NCI-H2107 (cell line): Measurements from ENCODE around the gene STT3B.

Experiments used
- DNase-seq: peaks from one replicate; lab custom pipeline; 2025; lab: John Stamatoyannopoulos, UW

The STT3B gene

DNA sequence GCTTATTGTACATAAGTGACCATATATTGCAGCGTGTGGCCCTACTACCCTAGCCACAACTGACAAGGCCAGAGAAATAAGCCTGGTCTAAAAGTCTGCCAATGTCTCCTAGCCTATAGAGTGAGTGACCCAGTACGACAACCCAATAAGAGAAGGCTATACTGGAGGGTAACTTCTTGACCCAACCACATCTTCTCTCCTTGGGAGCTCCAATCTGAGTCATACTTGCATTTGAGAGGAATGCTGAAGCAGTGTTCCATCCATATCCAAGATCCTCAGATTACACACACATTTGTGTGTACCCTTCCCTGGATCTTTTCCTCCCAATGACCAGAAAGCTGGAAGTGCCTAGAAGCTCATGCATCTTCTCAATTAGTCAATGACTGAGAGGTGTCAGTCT is 11.3 kb upstream of the STT3B start:
- no peak for DNase-seq

DNA sequence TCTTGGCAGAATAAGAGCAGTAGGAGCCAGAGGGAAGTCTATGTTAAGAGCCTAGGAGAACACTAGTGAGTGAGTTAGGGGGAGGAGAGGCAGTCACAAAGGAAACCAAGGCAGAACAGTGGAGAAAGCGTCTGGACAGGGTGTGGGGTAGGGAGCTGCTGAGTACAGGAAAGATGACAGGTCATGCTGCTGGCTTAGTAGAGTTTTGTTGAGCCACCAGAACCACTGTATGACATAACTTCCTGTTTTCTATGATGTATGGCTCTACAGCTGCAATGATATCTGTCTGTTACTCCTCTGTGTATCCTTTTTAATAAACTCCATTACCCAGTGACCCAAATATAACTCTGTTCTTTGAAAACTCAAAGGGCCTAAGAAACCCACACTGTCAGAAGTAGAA is 10.6 kb upstream of the STT3B start:
- no peak for DNase-seq

DNA sequence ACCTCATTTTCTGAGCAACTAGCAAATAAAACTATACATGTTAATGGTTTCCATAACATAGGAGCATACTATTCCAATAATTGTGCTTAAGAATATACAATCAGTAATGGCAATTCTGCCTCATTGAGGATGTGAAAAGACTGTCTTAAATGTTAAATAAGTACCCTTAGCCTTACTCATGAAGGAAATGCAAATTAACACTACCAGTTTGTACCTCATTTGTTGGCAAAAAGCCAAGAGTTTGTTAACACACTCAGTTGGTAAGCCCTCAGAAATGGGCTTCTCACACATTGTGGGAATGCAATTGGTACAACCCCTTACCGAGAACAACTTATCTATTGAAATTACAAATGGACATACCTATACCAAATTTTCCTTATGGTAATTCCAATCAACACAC is 9.2 kb upstream of the STT3B start:
- DNase-seq = no peak

DNA sequence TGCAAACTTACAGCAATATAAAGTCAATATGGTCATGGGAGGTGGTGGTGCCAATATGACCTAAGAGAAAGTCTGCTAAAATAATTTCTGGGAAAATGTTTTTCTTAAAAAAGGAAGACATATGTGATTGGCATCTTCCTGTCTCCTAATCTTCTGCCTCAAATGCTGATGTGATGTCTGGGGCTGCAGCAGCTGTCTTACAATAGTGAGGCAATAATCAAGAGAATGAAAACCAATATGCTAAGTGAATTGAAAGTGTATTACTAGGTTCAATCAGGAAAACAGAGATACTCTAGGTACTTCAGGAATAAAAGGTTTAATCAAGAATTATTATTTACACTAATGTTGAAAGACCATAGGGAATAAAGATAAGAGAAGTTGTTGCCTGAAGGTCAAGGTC is 7.2 kb upstream of the STT3B start:
- no peak for DNase-seq

DNA sequence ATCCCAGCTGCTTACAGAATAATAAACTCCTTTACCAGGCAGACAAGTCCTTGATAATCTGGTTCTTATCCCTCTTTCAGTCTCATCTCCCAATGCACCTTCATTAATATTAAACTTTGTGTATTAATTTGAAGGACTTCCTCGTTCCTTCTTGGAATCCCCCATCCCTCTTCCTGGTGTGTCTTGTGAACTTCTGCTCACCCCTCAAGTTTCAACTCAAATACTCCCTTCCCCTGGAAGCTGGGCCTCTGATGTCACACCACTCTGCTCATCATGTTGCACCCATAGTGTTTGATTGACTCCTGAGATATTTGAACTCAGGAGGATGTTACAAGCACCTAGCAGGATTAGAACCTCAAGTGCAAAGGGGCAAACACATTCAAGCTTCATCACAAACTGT is 3.3 kb upstream of the STT3B start:
- no peak for DNase-seq

DNA sequence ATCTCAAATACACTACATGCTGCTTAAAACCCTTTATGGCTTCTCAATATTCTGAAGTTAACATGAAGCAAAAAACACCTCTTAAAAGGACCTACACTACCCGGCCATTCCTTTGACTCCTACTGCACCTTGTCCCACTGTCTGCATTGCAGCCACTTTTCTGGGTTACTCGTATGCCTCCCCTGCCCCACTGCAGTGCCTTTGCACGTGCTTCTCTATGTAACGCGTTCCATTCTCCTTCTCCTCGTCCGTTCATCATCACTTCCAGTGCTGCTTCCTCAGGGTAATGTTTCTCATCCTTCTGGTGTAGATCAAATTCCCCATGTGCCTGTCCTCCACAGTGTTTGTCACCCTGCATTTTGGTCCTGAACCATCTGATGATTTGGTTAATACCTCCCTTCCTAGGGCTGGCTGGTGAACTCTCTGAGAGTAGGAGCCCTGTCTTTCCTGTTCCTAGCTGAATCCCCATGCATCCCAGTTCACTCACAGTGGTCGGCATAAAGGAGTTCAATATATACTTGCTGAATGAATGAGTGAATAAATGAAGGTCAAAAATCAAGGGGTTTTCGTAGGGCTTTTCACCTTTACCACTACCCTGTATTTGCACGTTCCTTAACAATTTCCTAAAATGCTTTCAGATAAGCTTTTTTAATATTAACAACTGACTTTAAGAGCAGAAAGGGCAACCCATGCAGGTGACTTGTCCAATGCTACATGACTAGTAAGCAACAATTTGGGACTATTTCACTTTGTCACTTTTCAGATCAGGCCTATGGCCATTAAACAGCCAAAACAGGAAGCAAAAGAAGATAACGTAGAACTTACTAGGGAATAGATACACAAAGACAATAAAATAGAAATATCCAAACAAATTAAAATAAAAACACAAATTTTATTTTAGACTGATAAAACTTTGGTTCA is 2.4 kb upstream of the STT3B start:
- no peak for DNase-seq

DNA sequence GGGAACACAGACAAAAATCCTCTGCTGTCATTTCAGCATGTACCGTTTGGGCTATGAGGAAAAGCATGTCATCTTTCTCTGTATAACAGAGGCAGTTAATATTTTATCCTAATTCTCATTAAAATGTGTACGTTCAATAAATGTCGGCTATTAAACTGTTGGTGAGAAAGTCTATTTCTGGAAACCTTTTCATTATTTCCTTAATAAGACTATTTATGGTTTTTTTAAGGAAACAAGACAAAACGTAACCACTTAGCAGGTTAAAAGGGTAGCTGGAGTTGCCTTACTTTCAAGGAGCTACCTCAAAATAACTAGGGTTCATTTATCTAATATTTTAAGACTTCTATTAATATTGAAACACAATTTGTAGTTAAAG is 1.8 kb upstream of the STT3B start:
- DNase-seq = no peak

DNA sequence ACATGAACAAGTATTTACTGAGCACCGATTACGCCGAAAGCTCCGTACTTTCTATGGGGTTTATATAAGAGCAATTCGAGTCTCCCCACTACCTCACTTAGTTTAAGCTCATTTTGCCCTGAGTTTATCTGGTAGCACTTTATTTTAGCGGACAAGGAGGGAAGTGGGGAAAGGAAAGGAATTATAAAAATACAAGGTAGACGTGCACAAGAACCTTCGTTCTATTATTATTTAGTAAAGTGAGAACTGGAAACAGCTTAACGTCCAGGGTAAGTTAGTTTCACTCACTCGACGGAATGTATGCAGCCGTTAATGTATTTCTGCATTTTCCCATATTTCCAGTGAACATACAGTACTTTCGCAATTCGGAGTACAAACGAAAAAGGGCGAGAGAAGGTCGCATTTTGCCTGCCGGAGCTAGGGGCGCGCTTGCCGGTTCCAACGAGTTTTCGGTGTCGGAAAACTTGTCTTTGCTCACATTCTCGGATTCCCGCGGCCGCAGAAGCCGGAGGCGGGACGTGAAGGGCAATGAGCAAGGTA is 1.2 kb upstream of the STT3B start:
- no peak for DNase-seq

DNA sequence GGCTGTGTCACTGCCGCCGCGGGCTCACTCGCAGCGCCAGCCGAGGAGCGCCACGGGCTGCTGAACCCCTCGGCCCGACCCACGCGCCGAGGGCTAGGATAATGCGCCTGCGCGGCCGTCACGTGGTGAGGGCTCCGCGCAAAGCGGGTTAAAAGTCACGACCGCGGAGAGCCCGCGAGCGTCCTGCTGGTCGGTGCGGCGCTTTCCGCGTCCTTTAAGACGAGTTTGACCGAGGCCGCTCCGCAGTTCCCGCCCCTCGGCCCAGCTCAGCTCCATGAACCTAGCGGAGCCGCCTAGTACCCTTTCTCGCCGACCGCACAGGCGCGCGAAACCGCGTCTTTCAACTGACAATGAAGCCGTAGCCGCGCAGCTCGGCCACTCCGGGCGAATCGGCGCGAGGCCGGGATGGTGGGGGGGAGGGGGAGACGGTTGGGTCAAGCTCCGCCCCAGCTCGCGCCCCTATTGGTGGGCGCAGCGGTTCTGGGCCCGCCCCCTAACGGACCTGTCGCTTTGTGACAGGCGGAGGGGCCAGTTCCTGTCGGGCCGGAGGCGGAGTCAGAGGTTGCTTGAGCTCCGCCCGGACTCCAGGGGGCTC is 636 bp upstream of the STT3B start:
- DNase-seq = peak; percentile 71

DNA sequence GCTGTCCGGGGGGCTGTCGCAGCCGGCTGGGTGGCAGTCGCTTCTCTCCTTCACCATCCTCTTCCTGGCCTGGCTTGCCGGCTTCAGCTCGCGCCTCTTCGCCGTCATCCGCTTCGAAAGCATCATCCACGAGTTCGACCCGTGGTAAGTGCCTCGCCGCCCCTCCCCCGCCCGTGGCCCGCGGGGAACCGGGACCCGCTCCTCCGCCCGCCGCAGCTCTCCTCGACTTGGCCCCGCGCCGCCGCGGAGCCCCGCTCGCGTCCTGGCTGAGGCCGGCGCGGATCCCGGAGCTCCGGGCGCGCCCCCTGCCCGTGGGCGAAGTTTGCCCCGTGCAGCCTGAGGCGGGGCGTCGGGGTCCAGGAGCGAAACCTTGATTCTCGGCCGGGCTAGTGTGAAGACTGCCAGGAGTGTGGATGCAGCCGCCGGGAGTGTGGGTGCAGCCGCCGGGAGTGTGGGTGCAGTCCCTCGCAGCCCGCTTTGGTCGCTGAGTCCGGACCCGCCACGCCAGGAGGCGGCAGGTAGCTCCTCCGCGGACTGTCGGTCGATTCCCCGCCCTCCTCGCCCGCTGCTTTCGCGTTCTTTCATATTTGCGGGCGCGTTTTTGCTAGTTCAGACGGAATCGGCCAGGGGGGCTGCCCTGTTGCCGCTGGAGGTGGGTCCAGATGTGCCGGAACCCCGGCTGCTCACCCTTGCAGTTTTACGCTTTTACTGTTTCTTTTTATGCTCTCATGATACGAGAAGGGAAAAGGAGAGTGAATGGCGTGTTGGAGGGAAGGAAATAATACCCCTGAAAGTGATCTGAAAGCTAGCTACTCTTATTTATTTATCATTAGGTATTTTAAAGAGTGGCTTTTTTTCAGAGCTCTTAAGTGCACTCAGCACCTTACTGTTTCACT is 692 bp downstream of the STT3B start:
- no peak for DNase-seq

DNA sequence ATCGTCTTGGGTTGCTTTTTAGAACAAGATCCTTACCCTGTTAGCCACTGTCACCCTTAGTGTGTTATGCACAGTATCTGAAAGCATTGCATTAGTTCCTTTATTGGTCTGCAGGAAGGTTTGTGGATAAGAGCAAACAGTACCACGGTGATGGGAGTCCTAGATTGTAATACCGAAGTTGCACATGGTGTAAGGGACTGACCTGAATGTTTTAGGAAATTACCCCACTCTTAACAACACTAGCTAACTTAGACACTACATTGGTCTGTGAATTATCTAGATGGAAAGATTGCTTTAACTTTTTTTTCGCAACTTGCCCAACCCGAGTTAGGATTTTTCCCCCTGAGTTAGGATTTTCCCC is 1.3 kb downstream of the STT3B start:
- DNase-seq = no peak

DNA sequence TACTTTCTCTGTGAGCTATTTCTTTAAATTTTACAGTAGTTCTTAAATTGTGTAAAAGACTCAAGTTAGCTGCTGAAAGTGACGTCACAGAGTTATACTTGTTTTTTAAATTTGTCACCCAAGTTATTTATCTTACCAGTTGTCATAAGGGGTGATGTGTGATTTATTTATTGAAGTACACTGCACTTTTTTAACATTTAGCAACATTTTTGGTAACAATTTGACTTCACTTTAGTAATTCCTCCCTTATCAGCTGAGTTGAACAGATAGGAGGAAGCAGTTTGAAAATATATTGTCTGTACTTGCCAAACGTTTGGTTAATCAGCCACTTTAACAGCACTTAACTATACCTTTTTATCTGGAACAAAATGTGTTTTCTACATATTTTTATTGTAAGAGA is 3.8 kb downstream of the STT3B start:
- DNase-seq = no peak

DNA sequence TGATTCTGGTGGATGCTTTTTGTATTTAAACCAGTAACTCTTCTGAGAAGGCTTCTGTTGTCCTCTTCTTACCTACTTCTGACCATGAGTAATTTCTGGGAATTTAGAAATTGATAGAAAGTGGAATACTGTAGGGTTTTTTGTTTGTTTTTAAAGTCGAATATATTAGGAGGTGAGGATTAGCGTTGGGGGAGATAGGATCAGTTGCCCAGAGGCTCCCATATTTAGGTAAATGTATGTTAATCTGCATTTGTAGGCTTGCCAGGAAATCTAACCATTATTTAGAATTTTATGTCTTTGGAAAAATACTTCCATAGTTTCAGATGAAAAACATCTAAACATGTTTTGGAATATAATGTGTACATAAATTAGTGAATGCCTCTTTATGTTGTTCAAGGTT is 6.1 kb downstream of the STT3B start:
- no peak for DNase-seq

DNA sequence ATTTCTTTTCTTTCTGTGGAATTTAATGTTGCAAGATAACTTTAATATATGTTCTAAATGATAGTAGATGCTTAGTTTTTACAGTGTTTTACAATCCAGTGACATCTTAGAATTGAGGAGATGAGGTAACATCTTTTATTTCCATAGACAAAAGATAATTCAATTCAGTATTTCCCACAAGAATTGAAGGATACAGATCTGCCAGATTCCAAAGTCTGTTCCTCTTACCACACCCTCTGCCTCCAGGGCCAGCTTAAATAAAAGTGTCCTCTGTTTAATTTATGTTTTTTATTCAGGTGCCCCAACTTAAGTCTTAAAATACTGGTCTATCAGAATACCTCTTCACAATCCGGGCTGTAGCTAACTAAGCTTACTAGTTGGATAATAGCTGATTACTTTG is 6.5 kb downstream of the STT3B start:
- DNase-seq = no peak

DNA sequence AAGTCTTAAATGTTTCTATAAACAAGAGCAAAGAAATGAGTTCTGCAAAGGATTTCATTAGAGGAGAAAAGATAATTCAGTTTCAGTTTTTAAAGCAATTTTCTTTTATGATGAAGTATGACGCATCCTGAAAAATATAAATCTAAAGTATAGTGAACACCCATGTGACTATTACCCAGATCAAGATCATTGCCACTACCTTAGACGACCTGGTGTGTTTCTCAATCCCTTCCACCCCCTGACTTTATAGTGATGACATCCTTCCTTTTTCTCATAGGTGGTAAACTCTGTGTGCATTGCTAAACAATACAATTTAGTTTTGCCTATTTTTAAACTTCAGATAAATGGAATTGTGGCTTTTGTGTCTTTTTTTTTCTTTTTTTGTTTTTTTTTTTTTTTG is 8.4 kb downstream of the STT3B start:
- DNase-seq = no peak

DNA sequence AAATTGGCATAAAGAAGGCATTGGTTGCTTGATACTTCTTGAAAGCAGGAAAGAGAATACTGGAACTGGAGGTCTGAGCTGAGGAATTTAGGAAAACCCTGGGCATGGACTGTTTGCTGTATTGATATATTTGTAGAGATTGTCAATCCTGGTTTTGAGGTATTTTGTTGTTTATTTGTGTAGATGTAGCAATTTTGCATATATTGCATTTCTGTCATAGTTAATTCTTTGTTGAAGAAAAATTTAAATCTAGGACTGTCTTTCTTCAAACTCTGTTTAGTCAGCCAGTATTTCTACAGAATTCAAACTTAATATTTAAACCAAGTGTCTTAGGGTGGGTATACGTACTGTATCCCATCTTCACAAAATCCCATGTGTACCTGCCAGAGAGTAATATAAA is 9.5 kb downstream of the STT3B start:
- DNase-seq = no peak

DNA sequence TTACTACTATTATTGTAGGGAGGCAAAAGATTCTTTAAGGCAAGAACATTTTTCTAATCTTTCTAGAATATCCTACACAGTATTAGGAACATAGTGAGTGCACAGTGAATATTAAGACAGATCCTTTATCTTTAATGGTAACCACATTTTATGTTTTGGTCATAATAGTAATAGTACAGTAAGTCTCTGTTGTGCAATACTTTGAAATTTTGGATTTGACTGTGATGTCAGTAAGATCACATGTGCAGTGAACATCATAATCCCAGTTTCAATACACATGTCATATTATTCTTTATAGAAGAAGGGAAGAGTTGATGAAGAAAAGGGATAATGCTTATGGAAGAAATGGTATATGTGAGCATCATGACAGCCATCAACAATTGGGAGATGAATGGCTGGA is 10.7 kb downstream of the STT3B start:
- no peak for DNase-seq

DNA sequence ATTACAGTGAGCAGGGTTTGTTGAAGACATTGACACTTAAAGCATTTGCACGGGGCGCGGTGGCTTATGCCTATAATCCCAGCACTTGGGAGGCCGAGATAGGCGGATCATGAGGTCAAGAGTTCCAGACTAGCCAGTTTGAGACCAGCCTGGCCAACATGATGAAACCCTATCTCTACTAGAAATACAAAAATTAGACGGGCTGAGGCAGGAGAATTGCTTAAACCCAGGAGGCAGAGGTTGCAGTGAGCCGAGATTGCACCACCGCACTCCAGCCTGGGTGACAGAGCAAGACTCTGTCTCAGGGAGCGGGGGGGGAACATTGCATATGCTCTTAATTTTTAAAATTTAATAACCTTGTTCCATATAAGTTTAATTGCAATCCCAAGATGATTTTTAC is 11.9 kb downstream of the STT3B start:
- DNase-seq = no peak

DNA sequence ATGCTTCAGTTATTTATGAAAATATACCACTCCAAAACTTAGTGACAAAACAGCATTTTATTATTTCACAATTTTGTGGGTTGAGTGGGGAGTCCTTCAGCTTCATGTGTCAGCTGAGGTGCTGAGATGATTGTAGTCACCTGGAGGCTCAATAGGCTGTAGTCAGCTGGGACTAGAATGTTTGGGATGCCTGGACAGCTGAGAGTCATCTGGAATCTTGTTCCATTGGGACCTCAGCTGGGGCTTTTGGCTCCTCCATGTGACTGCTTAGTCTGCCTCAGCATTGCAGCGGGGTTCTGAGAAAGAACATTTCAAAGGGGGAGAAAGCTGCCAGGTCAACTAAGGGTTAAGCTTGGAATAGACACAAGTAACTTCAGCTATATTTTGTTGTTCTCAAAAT is 13.4 kb downstream of the STT3B start:
- DNase-seq = no peak

DNA sequence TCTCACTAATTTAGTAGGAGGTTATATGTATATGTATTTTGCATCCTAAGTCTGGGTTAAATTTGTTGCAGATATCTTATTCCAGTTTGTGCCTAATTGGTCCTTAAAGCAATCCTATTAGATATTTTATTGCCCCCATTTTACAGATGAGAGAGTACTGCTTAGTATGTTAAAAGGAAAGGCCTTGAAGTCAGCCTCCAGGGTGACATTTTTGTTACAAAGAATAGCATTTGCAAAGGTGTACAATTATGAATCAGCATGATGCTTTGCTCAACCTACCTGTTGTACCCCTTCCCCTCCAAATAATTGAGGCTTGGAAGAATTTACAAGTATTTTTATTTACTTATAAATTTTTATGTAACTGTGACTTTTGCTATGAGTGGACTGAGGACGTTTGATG is 14.0 kb downstream of the STT3B start:
- DNase-seq = no peak

DNA sequence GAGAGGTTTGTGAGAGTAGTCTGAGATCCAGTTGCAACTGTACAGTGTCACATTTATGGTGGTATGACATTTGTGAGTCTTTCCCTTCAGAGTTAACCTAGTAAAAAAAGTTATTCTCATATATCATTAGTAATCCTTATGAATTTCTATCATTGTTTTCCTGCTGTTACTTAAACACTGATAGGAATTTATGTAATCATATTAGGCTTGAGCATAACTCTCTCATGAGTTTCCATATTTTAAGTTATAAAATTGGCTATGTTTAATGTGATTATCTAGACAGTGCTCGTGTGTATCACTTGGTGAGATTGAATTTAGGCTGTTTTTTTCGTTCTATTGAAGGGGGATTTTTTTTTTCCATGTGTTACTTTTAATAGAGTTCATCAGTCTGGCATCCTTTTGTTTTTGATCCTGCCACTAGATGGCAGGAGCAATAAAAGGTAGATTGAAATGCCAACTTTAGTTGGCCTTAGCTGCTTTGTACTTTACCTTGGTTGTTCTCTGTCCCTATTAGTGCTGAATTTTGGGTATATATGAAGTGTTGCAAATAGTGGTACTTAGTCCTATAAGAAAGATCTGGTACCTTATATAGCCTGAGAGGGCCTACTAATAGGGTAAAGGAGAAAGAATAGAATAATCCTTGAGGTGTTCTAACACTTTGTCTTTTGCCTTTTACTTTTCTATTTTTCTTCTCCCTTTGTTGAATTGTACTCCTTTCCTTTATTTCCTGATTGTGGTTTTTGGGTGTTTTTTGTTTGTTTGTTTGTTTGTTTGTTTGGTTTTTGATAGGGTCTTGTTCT is 17.9 kb downstream of the STT3B start:
- DNase-seq = peak; percentile 0

DNA sequence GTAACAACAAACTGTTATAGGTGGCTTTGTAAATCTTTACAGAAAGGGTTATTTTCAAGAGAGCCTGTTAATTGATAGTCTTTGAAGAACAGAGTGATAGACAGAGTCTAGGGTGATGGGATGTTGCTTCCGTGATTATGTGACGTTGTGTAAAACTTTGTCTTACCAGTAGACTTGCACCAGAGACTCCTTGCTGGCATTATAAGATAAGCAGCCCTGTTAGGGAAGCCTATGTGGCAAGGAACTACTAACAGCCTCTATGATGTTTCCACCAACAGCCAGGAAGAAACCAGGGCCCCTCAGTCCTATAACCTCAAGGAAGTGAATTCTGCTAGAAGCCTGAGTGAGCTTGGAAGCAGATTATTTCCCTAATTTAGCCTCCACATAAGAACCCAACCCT is 18.9 kb downstream of the STT3B start:
- DNase-seq = no peak
